ENCODE data around the gene TTLL11. TPM values are rescaled to one million over a fixed set of nuclear protein-coding genes. Genes with fewer than 3 reads are reported as not detected.
A peak's percentile ranks its signal among the peaks of the same experiment; 100 is the strongest.

The TTLL11 gene
- total RNA-seq, 1 donor from 2014 or later, result 23.9 TPM

DNA sequence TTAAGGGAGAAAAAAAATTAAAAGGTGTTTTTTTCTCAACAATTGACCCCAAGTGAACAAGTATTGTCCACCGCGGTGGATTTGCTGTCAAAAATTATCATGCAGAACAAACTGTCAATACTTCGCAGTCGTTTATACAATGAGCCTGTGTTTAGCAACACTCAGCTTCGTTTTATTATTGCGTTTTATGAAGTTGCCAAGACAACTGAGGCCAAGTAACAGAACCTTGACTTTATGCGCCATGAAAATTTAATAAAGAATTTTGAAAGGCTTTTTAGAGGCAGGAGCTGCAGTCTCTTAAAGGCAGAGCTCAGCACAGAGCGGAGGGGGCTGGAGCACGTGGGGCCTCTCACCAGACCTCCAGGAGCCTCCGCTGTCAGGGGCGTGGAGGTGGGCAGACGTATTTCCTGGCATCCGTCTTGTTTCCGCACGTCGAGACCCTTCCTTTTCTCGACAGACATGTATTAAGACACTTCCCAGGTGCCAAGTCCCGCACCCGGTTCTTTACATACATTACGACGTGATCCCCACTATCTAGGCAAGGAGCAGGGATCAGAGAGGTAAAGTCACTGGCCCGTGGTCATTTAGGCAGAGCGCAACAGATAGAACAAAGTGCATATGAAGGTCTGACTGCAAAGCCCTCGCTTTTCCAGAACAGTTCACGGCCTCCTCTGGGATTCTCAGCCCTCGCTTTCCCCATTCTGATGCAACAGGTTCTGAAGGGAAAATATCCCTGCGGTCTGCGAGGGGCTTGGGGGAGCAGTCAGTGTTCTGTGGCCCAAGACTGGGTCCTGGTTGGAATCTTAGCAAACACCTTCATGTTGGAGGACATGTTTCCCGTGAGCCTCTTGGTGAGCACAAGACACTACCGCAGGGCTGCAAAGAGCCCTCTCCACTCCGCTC, 277.3 kb downstream of the TTLL11 start:
- DNase-seq, result no peak
- peak overlapping the region; percentile 33 for H3K27ac Mint-ChIP-seq (ENCODE audit: unreplicated experiment)
- H3K9me3 Mint-ChIP-seq (ENCODE audit: unreplicated experiment), result peaks cover 6% of the 10 kb centered on the region
- no peaks in the 10 kb centered on the region for H3K36me3 Mint-ChIP-seq (ENCODE audit: unreplicated experiment)
- H3K4me3 Mint-ChIP-seq (ENCODE audit: unreplicated experiment), result no peak overlapping the region
- peaks cover 47% of the 10 kb centered on the region for H3K4me1 Mint-ChIP-seq (ENCODE audit: low read depth, unreplicated experiment)
- H3K27me3 Mint-ChIP-seq (ENCODE audit: unreplicated experiment), result peaks cover 9% of the 10 kb centered on the region
- no peak for TF ChIP-seq CTCF (IDR thresholded peaks at IDR 0.05; ENCODE audit: partially characterized antibody, unreplicated experiment)

- peaks cover 9% of the 10 kb centered on the region for H3K27me3 Mint-ChIP-seq (ENCODE audit: unreplicated experiment)
- H3K9me3 Mint-ChIP-seq (ENCODE audit: unreplicated experiment), result peaks cover 6% of the 10 kb centered on the region
- no peak for DNase-seq
- H3K27ac Mint-ChIP-seq (ENCODE audit: unreplicated experiment), result no peak overlapping the region
- no peak for TF ChIP-seq CTCF (IDR thresholded peaks at IDR 0.05; ENCODE audit: partially characterized antibody, unreplicated experiment)
- H3K4me1 Mint-ChIP-seq (ENCODE audit: low read depth, unreplicated experiment), result peaks cover 47% of the 10 kb centered on the region
- no peaks in the 10 kb centered on the region for H3K36me3 Mint-ChIP-seq (ENCODE audit: unreplicated experiment)
- peak overlapping the region; percentile 20 for H3K4me3 Mint-ChIP-seq (ENCODE audit: unreplicated experiment)
Observed at GRCh38 chr9:121815084-121815483, 278.0 kb downstream of the TTLL11 start.

DNA sequence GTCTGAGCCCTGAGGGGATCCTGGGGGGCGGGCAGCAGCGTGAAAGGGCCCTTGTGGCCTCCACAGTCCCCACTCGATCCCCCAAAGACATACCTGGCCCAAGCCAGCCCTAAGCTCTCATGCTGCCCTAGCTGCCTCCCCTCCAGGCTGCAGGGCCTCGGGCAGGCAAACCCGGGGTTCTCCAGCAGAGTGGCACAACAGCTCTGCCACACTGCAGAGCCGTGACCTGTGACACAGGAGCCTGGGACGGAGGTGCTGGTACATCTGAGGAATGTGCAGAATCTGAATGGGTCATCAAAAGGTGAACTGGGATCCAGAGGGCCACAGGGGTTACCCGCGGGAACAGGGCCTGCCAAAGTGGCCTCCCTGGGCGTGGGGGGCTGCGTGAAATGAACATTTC, 278.5 kb downstream of the TTLL11 start:
- H3K9me3 Mint-ChIP-seq (ENCODE audit: unreplicated experiment), result peaks cover 6% of the 10 kb centered on the region
- H3K36me3 Mint-ChIP-seq (ENCODE audit: unreplicated experiment), result no peaks in the 10 kb centered on the region
- no peak for TF ChIP-seq CTCF (IDR thresholded peaks at IDR 0.05; ENCODE audit: partially characterized antibody, unreplicated experiment)
- H3K27me3 Mint-ChIP-seq (ENCODE audit: unreplicated experiment), result peaks cover 9% of the 10 kb centered on the region
- H3K4me1 Mint-ChIP-seq (ENCODE audit: low read depth, unreplicated experiment), result peaks cover 45% of the 10 kb centered on the region
- no peak overlapping the region for H3K4me3 Mint-ChIP-seq (ENCODE audit: unreplicated experiment)
- no peak overlapping the region for H3K27ac Mint-ChIP-seq (ENCODE audit: unreplicated experiment)
- no peak for DNase-seq

DNA sequence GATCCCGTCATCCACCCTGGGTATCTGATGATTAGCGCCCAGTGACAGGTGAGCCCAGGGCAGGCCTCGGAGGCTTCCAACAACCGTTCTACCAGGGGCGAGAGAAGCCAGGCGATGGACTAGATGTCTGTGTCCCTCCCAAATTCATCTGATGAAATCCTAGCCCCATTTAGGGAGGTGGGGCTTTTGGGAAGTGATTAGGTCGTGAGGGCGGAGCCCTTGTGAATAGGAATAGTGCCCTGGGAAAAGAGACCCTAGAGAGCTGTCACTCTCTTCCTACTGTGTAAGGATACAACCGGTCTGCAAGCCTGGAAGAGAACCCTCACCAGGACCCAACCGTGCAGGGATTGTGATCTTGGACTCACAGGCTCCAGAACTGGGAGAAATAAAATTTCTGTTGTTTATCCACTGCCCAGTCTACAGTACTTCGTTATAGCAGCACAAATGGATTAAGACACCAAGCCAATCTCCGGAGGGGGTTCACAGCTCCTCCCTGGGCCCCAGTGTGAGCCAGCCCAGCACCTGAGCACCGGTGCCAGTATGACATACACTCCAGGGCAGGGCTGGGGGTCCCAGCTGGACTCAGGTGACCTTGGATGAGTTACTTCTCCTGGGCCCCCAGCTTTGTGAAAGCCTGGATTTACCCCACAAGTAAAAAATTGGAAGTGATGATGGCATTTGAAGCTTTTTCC, 279.4 kb downstream of the TTLL11 start:
- Mint-ChIP-seq H3K9me3 (ENCODE audit: unreplicated experiment) (peaks cover 6% of the 10 kb centered on the region), H3K36me3 (ENCODE audit: unreplicated experiment) (no peaks in the 10 kb centered on the region), H3K27ac (ENCODE audit: unreplicated experiment) (no peak overlapping the region), H3K4me1 (ENCODE audit: low read depth, unreplicated experiment) (peaks cover 42% of the 10 kb centered on the region), H3K4me3 (ENCODE audit: unreplicated experiment) (peak overlapping the region; percentile 49), H3K27me3 (ENCODE audit: unreplicated experiment) (peaks cover 7% of the 10 kb centered on the region)
- no peak for DNase-seq
- no peak for TF ChIP-seq CTCF (IDR thresholded peaks at IDR 0.05; ENCODE audit: partially characterized antibody, unreplicated experiment)

All from glutamatergic neuron (in vitro differentiated cells).